Glomerular visceral epithelial cell (primary cell): ENCODE results near the gene GPATCH2L.

Experiments
- DNase-seq: peaks from one replicate; pipeline ENCODE4 v3.0.0-alpha.2; 2016; ENCODE audit errors: extremely low spot score

GPATCH2L gene

DNA sequence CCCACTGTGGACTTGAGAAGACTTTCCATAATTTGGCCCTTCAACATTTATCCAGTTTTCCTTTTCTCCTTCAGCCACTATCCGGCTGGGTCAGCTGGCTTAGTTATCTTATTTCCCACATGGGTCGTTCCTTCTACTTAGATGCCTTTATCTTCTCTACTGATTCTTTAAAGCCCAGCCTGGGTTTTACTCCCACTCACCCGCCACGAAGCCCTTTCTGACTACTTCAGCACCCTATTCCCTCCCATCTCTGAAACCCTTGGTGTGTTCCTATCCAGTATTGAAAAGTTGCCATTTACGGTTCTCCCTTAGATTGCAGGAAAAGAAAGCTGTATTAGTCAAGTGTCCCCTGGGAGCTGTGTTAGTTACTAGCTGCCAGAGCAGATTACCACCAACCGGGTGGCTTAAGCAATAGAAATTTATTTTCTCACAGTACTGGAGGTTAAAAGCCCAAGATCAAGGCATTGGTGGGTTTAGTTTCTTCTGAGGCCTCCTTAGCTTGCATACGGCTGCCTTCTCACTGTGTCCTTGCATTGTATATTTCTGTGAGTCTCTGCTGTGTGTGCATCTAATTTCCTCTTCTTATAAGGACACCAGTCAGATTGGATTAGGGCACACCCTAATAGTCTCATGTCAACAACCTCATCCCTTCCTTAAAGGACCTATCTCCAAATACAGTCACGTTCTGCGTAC, 105.5 kb downstream of the GPATCH2L start:
- DNase-seq: no peak

DNA sequence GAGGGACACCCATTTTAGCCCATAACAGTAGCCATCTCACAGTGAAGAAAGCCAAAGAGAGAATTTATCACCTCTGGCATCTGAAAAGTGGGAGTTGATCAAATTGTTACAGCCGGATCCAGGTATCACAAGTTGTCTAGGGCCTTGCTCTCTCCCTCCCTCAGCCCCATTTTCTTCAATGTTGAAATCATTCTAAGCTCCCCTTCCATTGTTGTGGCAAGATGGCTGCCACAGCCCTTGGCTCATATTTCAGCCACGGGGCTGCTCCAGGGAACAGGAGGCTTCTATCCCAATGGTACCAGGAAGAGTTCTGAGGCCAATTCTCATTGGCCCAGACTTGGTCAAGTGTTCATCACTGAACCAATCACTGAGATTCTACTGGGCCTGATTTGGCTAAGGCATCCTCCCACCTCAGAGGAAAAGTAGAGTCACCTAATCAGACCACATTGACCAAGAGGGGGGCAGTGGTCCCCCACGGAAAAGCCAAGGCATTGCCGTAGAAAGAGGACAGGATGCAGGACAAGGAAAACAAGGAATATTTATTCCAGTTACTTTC, 106.2 kb downstream of the GPATCH2L start:
- no peak for DNase-seq

DNA sequence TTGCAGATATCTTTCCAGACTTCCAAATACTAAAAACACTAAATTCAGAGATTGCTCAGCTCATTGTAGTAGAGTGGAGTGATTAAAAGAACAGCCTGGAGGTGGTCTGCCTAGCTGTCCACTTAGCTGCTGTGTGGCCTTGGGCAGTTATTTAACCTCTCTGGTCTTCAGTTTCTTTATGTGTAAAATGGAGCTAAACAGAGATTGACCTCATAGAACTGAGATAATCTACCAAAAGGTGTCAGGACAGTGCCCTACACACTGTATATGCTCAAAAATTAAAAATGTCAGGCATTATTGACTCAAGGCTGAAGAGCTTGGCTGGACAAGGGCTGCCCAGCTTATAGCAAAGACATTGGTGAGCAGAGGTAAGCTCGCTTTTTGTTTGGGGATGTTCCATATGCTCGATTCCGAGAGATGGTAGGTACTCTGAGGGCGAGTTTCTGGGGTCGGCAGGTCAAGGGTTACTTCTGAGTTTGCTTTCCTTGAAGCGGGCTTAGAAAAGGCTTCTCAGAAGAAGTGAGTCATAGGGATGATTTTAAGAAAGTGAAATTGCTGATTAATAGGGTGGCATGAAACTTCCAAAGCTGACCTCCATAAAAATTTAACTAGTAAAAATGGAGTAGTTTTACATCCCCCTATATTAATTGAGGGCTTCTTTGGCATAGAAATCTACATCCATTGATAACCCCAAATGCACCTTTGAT, 107.5 kb downstream of the GPATCH2L start:
- no peak for DNase-seq

DNA sequence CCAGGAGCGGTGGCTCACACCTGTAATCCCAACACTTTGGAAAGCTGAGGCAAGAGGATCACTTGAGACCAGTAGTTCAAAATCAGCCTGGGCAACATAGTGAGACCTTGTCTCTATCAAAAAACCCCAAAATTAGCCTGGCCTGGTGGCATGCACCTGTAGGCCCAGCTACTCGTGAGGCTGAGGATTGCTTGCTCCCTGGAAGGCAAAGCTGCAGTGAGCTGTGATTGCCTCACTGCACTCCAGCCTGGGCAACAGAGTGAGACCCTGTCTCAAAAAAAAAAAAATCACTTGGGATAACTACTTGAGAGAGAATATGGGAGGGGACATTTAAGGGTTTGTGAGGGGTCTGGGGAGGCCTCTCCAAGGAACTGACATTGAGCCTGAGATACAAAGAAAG, 109.0 kb downstream of the GPATCH2L start:
- no peak for DNase-seq

DNA sequence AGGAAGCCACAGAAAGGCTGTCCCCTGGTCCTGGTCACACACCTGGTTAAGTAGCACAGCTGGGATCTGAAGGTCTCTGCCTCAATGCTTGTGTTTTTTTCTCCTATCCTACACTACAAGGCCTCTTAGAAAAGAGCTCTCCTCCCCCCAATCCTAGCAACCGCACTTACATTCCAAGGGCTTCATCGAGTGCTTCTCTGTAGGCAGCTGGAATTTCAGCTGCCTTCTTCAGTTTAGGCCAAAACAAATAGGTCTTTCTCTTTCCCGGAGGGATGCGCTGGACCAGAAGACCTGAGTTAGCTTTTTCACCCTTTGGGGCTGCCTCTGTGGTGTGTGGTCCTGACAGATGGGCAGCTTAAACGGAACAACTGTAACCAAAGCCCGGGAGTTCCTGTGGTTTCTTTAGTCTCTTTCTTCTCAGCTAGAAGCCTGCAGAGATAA, 109.7 kb downstream of the GPATCH2L start:
- peak; percentile 40 for DNase-seq

DNA sequence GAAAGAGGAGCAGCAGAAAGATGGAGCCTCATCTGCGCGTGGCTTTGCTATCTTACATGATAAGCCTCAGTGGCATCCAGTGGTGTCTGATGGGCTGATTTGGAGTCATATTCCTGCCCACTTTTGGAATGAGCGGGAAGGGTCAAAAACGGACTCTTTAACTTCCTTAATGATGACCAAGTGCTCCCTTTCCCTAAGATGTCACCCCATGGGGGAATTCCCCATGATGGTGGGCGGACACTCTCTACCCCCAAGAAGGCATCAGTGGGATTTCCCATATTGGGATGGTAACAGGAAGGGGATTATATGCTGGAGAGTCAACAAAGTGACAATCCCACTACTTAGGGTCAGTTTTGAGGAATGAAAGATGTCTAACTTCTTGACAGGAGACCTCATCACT, 110.9 kb downstream of the GPATCH2L start:
- DNase-seq: no peak
